DND-41 (cell line): ENCODE measurements around the gene RAI14.

ENCODE experiments used
- ATAC-seq: fragments of 200-7000 bp; cut with Tn5 transposase; 3 replicates; pipeline ENCODE4 v1.9.1; 2021; ENCODE audit warnings: low read depth; ENCODE audit not compliant: insufficient read depth
- DNase-seq: peaks from one replicate; pipeline ENCODE4 v3.0.0-alpha.2; 2020
- H2AFZ ChIP-seq: 2 replicates; pipeline ENCODE4 v1.6.0; 2012; ENCODE audit warnings: low read depth, low read length
- H3K27ac ChIP-seq: 2 replicates; pipeline ENCODE4 v1.5.1; 2012; ENCODE audit warnings: low read length, inconsistent platforms
- H3K27me3 ChIP-seq: fragments of 200-600 bp; sonication (generic); 2 replicates; pipeline ENCODE4 v1.6.0; 2012; ENCODE audit warnings: low read length, mild to moderate bottlenecking, inconsistent platforms; ENCODE audit not compliant: insufficient read depth, poor library complexity
- H3K36me3 ChIP-seq: 2 replicates; pipeline ENCODE4 v1.5.1; 2012; ENCODE audit warnings: low read length, inconsistent platforms; ENCODE audit not compliant: insufficient read depth
- H3K4me1 ChIP-seq: 2 replicates; pipeline ENCODE4 v1.5.1; 2012; ENCODE audit warnings: mild to moderate bottlenecking, low read length; ENCODE audit not compliant: insufficient read depth
- H3K4me2 ChIP-seq: 2 replicates; pipeline ENCODE4 v1.6.0; 2012; ENCODE audit warnings: mild to moderate bottlenecking, moderate library complexity, low read length, inconsistent platforms; ENCODE audit not compliant: insufficient read depth
- H3K4me3 ChIP-seq, 2 experiments: fragments of 200-600 bp in 1 of 2; shearing (Covaris generic) in 1 of 2; 2 replicates each; pipeline ENCODE4 v1.5.1; 2012 to 2016; ENCODE audit warnings: inconsistent platforms in 2 of 2, low read length in 2 of 2, mild to moderate bottlenecking in 2 of 2, low read depth in 1 of 2, moderate library complexity in 1 of 2
- H3K79me2 ChIP-seq: 2 replicates; pipeline ENCODE4 v1.6.0; 2012; ENCODE audit warnings: low read length, inconsistent platforms; ENCODE audit not compliant: insufficient read depth
- H3K9ac ChIP-seq: 2 replicates; pipeline ENCODE4 v1.6.0; 2012; ENCODE audit warnings: low read depth, mild to moderate bottlenecking, inconsistent platforms, low read length, moderate library complexity
- H3K9me3 ChIP-seq: 2 replicates; pipeline ENCODE4 v1.5.1; 2012; ENCODE audit warnings: low read length, moderate library complexity, mild to moderate bottlenecking, inconsistent platforms; ENCODE audit not compliant: insufficient read depth, severe bottlenecking
- H4K20me1 ChIP-seq: 2 replicates; pipeline ENCODE4 v1.6.0; 2012; ENCODE audit warnings: low read length; ENCODE audit not compliant: insufficient read depth
- EZH2 ChIP-seq: IDR thresholded peaks from 3 replicates; pipeline ENCODE4 v1.6.1; 2012; ENCODE audit warnings: borderline replicate concordance, low read depth, mild to moderate bottlenecking, moderate library complexity, low read length, inconsistent platforms; ENCODE audit not compliant: severe bottlenecking
- TF ChIP-seq, protein P1 (sequence below): IDR thresholded peaks from 2 replicates; pipeline ENCODE4 v1.5.1; 2012; ENCODE audit warnings: borderline replicate concordance, low read length, moderate library complexity, mild to moderate bottlenecking; ENCODE audit not compliant: poor library complexity, severe bottlenecking; ENCODE audit errors: extremely low read depth

The RAI14 gene

DNA sequence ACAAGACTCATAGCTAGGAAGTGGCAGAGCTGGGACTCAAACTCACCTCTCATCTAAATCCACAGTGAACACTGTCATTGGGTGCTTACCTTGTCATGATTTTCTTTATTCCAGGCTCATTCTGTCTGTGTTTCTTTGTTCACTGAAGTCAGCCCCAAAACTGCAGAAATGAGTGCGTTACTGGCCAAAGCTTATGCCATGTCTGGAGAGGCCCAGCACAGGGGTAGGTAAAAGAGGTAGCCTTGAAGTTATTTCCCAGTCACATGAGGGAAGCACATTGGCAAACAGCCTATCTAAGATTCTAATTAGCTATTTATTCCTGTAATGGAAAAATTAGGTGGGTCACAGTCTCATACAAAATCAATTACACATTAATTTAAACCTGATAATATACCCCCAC lies 212.7 kb downstream of the RAI14 start:
- no peak overlapping the region for H2AFZ ChIP-seq

GRCh38 chr5:34869256-34869655 lies 213.1 kb downstream of the RAI14 start:
- no peak for TF ChIP-seq EZH2
- TF ChIP-seq, protein P1, sequence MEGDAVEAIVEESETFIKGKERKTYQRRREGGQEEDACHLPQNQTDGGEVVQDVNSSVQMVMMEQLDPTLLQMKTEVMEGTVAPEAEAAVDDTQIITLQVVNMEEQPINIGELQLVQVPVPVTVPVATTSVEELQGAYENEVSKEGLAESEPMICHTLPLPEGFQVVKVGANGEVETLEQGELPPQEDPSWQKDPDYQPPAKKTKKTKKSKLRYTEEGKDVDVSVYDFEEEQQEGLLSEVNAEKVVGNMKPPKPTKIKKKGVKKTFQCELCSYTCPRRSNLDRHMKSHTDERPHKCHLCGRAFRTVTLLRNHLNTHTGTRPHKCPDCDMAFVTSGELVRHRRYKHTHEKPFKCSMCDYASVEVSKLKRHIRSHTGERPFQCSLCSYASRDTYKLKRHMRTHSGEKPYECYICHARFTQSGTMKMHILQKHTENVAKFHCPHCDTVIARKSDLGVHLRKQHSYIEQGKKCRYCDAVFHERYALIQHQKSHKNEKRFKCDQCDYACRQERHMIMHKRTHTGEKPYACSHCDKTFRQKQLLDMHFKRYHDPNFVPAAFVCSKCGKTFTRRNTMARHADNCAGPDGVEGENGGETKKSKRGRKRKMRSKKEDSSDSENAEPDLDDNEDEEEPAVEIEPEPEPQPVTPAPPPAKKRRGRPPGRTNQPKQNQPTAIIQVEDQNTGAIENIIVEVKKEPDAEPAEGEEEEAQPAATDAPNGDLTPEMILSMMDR, result no peak
- H3K79me2 ChIP-seq, result no peaks in the 10 kb centered on the region
- no peaks in the 10 kb centered on the region for H3K9me3 ChIP-seq
- no peak overlapping the region for H3K4me3 ChIP-seq
- H3K9ac ChIP-seq, result no peak overlapping the region
- H3K27ac ChIP-seq, result no peak overlapping the region
- DNase-seq, result no peak
- no peaks in the 10 kb centered on the region for H3K4me1 ChIP-seq
- H3K4me2 ChIP-seq, result no peak overlapping the region
- ATAC-seq, result no peak
- no peaks in the 10 kb centered on the region for H3K36me3 ChIP-seq
- H4K20me1 ChIP-seq, result no peaks in the 10 kb centered on the region
- H2AFZ ChIP-seq, result no peak overlapping the region
- H3K27me3 ChIP-seq, result no peaks in the 10 kb centered on the region

More for the DNA sequence above, 212.7 kb downstream of the RAI14 start:
- Histone ChIP-seq H3K27me3 (no peaks in the 10 kb centered on the region), H3K4me1 (no peaks in the 10 kb centered on the region), H3K9me3 (no peaks in the 10 kb centered on the region), H4K20me1 (no peaks in the 10 kb centered on the region), H3K9ac (no peak overlapping the region), H3K27ac (no peak overlapping the region), H3K79me2 (no peaks in the 10 kb centered on the region), H3K4me2 (no peak overlapping the region), H3K4me3 (no peak overlapping the region), H3K36me3 (no peaks in the 10 kb centered on the region)
- TF ChIP-seq, protein P1, result no peak
- TF ChIP-seq EZH2, result no peak
- no peak for ATAC-seq
- no peak for DNase-seq

DNA sequence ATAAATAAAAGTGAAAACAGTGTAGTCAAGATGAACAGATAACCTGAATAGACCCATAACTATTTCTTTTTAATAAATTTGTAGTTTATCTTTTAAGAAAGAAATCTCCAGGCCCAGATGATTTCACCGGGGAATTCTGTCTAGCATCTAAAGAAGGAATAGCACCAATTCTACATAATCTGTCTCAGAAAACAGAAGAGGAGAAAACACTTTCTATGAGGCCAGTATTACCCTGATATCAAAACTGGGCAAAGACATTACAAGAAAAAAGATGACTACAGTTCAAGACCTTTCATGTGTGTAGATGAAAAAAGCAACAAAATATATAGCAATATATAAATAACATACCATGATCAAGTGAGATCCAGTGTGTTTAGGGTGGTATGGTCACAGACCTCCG lies 214.3 kb downstream of the RAI14 start:
- Histone ChIP-seq H3K4me2 (no peak overlapping the region), H3K36me3 (no peaks in the 10 kb centered on the region), H2AFZ (no peak overlapping the region), H3K9me3 (no peaks in the 10 kb centered on the region), H3K79me2 (no peaks in the 10 kb centered on the region), H3K4me3 (no peak overlapping the region), H3K9ac (no peak overlapping the region), H4K20me1 (no peaks in the 10 kb centered on the region), H3K27ac (no peak overlapping the region), H3K4me1 (no peaks in the 10 kb centered on the region), H3K27me3 (no peaks in the 10 kb centered on the region)
- ATAC-seq (no peak), DNase-seq (no peak)
- TF ChIP-seq EZH2, result no peak
- TF ChIP-seq, protein P1, result no peak

GRCh38 chr5:34876275-34876674 lies 220.1 kb downstream of the RAI14 start:
- H2AFZ ChIP-seq, result no peak overlapping the region

More at GRCh38 chr5:34876275-34876674, 220.1 kb downstream of the RAI14 start:
- no peaks in the 10 kb centered on the region for H3K27me3 ChIP-seq
- no peak overlapping the region for H3K9ac ChIP-seq
- no peaks in the 10 kb centered on the region for H3K4me1 ChIP-seq
- peaks cover 4% of the 10 kb centered on the region for H3K9me3 ChIP-seq
- TF ChIP-seq, protein P1, result no peak
- no peak for TF ChIP-seq EZH2
- ATAC-seq, result no peak
- H3K4me2 ChIP-seq, result no peak overlapping the region
- no peak overlapping the region for H3K4me3 ChIP-seq
- H3K36me3 ChIP-seq, result no peaks in the 10 kb centered on the region
- H4K20me1 ChIP-seq, result no peaks in the 10 kb centered on the region
- no peak overlapping the region for H3K27ac ChIP-seq
- H3K79me2 ChIP-seq, result no peaks in the 10 kb centered on the region
- no peak for DNase-seq
